ENCODE measurements around the gene CNOT8.

DNA sequence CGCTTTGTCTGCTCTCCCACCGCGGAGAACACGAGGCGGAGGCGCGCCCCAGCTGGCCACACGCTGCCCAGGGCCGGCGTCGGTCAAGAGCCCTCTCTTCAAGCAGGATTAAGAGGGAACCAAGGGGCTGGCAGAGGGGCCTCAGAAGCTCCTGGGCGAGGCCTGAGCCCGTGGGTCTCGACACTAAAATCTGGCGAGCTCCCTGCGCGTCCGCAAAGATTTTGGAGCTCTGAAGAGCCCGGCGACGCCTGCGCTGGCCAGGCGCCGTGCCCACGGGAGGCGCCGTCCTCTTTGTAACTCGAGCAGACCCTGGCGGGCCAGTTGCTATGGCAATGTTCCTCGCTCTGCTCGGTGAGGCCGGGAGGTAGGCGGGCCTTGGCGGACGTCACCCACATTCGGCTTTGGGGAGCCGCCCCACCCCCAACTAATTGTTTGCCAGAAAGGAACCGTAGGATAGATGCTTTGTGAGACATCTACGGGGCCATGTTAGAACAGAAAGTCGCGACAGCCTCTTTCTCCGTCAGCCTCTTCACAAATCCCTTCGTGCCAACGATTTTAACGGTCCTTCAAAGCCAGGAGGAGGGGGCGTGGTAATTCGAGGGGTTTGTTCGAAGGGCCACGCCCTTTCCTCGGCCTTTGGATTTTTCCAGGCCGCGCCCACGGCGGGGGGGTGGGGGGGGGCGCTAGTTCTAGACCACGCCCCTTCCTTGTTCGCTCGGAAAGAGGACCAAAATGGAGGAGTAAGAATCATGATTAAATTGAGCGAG lies 714 bp upstream of the CNOT8 start:
- TF ChIP-seq, protein P1, sequence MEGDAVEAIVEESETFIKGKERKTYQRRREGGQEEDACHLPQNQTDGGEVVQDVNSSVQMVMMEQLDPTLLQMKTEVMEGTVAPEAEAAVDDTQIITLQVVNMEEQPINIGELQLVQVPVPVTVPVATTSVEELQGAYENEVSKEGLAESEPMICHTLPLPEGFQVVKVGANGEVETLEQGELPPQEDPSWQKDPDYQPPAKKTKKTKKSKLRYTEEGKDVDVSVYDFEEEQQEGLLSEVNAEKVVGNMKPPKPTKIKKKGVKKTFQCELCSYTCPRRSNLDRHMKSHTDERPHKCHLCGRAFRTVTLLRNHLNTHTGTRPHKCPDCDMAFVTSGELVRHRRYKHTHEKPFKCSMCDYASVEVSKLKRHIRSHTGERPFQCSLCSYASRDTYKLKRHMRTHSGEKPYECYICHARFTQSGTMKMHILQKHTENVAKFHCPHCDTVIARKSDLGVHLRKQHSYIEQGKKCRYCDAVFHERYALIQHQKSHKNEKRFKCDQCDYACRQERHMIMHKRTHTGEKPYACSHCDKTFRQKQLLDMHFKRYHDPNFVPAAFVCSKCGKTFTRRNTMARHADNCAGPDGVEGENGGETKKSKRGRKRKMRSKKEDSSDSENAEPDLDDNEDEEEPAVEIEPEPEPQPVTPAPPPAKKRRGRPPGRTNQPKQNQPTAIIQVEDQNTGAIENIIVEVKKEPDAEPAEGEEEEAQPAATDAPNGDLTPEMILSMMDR (IDR thresholded peaks at IDR 0.05) = peak in 1 of 7 experiments; percentile 20
- peak; percentile 56 to 70 (median 60) for TF ChIP-seq POLR2AphosphoS5 (IDR thresholded peaks at IDR 0.05)
